ENCODE measurements around the gene CAPS2.

Gene CAPS2

DNA sequence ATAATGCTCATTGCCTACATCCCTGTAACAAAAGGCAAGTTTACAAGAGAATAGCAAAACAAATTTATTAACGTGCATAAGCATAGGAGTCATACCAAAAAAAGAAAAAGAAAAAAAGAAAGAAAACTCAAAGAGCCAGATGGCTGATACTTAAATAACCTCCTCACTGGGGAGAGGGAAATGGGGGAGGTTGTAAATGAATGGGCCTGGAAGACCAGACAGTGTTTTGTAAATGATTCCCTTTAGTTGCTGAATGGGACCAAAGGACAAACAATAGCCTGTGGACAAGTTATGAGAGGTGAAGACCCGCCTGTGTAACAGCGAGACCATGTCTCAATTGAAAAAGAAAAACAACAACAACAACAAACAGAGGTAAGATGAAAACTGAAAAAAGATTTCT lies 35.3 kb downstream of the CAPS2 start:
- in situ Hi-C loops (cut with MboI; ENCODE audit: low pct_unique_long_range_greater_than_20kb, low sequenced_read_pairs, unreplicated experiment): no loop called here
- TF ChIP-seq, protein P1, sequence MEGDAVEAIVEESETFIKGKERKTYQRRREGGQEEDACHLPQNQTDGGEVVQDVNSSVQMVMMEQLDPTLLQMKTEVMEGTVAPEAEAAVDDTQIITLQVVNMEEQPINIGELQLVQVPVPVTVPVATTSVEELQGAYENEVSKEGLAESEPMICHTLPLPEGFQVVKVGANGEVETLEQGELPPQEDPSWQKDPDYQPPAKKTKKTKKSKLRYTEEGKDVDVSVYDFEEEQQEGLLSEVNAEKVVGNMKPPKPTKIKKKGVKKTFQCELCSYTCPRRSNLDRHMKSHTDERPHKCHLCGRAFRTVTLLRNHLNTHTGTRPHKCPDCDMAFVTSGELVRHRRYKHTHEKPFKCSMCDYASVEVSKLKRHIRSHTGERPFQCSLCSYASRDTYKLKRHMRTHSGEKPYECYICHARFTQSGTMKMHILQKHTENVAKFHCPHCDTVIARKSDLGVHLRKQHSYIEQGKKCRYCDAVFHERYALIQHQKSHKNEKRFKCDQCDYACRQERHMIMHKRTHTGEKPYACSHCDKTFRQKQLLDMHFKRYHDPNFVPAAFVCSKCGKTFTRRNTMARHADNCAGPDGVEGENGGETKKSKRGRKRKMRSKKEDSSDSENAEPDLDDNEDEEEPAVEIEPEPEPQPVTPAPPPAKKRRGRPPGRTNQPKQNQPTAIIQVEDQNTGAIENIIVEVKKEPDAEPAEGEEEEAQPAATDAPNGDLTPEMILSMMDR (IDR thresholded peaks at IDR 0.05; ENCODE audit: extremely low read depth, insufficient read depth, missing control alignments): no peak
- no peak for DNase-seq (ENCODE audit: low spot score)

DNA sequence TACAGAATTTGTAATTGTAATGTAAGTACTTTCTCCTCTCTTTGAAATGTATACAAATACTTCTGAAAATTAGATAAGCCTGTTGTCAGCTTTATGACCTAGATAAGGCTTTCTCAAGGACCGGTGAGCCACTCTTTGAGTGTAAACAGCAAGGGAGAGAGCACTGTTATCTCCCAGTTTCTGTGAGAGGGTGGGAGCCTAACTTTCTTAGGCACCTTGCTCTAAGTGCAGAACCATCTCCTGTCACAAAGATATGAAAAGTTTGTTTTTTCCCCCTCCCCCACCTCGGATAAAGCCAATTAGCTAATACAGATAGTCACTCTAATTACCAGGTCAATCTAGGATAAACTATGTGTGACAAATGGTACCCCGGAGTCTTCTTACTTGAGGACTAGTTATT lies 35.8 kb downstream of the CAPS2 start:
- in situ Hi-C loops (cut with MboI; ENCODE audit: low pct_unique_long_range_greater_than_20kb, low sequenced_read_pairs, unreplicated experiment): no loop called here
- no peak for DNase-seq (ENCODE audit: low spot score)
- TF ChIP-seq, protein P1 (IDR thresholded peaks at IDR 0.05; ENCODE audit: extremely low read depth, insufficient read depth, missing control alignments): no peak

DNA sequence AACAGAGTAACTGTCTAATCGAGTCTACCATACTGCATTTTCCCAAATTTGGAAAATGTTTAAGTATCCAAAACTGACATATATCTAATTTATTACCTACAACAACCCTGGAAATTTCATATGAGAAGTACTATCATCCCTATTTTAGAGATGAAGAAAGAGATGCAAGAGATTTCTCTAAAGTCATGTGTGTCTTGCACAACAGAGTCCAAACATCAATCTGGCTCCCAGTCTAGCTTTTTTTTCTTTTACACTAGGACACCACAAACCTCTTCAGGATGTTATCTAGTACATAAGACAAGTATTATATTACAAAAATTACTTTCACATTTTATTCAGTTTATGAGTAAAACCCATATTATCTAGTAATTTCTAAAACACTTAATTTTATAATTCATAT lies 39.1 kb downstream of the CAPS2 start:
- in situ Hi-C loops (cut with MboI; ENCODE audit: low pct_unique_long_range_greater_than_20kb, low sequenced_read_pairs, unreplicated experiment): no loop called here
- TF ChIP-seq, protein P1 (IDR thresholded peaks at IDR 0.05; ENCODE audit: extremely low read depth, insufficient read depth, missing control alignments): no peak
- DNase-seq (ENCODE audit: low spot score): no peak

DNA sequence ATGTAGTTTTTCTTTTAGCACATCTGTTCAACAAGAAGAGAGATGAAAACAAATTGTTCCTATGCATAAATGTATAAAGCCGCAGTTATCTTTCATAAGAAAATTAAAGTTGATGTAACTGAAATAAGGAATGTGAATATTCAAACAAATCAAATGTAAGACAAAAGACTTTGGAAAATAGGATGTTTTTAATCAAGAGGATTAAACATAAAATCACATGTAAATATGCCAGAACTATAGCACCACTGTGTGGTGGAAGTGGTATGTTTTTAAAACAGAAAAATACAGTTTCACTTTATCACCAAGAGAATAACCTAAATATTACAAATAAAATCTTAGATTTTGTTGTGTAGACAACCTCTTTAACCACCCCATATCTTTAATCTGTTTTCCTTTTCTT lies 40.4 kb downstream of the CAPS2 start:
- DNase-seq (ENCODE audit: low spot score): no peak
- TF ChIP-seq, protein P1 (IDR thresholded peaks at IDR 0.05; ENCODE audit: extremely low read depth, insufficient read depth, missing control alignments): peak; percentile 27
- in situ Hi-C loops (cut with MboI; ENCODE audit: low pct_unique_long_range_greater_than_20kb, low sequenced_read_pairs, unreplicated experiment): no loop called here

DNA sequence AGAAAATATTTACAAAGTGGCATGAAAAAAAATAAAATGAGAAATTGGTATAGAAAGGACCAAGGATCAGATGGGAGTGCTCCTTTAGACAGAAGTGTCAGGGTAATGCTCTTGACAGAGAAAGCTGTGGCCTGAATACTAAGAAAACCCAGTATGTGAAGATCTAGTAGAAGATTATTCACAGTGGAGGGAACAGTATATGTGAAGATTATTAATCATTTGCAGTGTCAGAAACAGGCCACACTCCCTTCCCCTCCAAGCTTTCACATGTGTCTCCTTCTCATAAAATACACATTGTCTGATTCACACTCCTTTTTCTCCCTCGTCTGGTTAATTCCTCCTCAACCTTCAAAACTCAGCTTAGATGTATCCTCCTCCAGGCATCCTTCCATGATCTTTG lies 41.3 kb downstream of the CAPS2 start:
- no peak for DNase-seq (ENCODE audit: low spot score)
- TF ChIP-seq, protein P1 (IDR thresholded peaks at IDR 0.05; ENCODE audit: extremely low read depth, insufficient read depth, missing control alignments): no peak
- in situ Hi-C loops (cut with MboI; ENCODE audit: low pct_unique_long_range_greater_than_20kb, low sequenced_read_pairs, unreplicated experiment): no loop called here

DNA sequence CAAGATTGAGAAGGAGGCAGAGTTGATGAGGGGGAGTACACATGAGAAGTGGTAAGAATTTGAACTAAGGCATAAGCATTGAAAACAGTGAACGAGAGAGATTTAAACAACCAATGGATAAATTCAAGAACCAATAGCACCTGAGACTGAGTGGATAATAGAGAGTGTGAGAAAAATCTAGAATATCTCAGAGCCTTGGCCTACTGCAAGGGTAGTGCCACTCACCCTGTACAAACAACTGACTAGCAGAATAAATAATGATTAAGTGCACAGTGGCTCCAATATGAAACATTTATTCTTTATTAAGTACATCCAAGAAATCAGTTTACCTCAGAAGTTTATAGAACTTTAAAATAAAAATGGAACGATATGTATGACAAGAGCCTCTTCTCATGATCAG lies 54.4 kb downstream of the CAPS2 start:
- TF ChIP-seq, protein P1 (IDR thresholded peaks at IDR 0.05; ENCODE audit: extremely low read depth, insufficient read depth, missing control alignments): no peak
- in situ Hi-C loops (cut with MboI; ENCODE audit: low pct_unique_long_range_greater_than_20kb, low sequenced_read_pairs, unreplicated experiment): no loop called here
- DNase-seq (ENCODE audit: low spot score): no peak

DNA sequence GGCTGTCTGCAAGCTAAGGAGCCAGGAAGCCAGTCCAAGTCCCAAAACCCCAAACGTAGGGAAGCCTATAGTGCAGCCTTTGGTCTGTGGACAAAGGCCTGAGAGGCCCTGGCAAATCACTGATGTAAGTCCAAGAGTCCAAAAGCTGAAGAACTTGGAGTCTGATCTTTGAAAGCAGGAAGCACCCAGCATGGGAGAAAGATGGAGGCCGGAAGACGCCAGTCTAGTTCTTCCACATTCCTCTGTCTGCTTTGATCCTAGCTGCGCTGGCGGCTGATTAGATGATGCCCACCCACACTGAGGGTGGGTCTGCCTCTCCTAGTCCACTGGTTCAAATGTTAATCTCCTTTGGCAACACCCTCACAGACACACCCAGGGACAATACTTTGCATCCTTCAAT lies 58.5 kb downstream of the CAPS2 start:
- TF ChIP-seq, protein P1 (IDR thresholded peaks at IDR 0.05; ENCODE audit: extremely low read depth, insufficient read depth, missing control alignments): no peak
- in situ Hi-C loops (cut with MboI; ENCODE audit: low pct_unique_long_range_greater_than_20kb, low sequenced_read_pairs, unreplicated experiment): no loop called here
- no peak for DNase-seq (ENCODE audit: low spot score)

Data from GM13977 (cell line).